GM12874 (cell line): Measurements from ENCODE around the gene C10orf88.

Experiments
- CTCF ChIP-seq: IDR thresholded peaks from 2 replicates; pipeline ENCODE4 v1.5.1; 2011; ENCODE audit warnings: low read depth, mild to moderate bottlenecking, control low read depth, low read length, moderate library complexity; ENCODE audit not compliant: insufficient read depth

Gene C10orf88

GRCh38 chr10:122931088-122931906, 22.7 kb downstream of the C10orf88 start:
- no peak for TF ChIP-seq CTCF

GRCh38 chr10:122930140-122930539, 23.9 kb downstream of the C10orf88 start:
- TF ChIP-seq CTCF: no peak

- TF ChIP-seq CTCF: no peak
Observed at GRCh38 chr10:122915700-122916099, 38.3 kb downstream of the C10orf88 start.

DNA sequence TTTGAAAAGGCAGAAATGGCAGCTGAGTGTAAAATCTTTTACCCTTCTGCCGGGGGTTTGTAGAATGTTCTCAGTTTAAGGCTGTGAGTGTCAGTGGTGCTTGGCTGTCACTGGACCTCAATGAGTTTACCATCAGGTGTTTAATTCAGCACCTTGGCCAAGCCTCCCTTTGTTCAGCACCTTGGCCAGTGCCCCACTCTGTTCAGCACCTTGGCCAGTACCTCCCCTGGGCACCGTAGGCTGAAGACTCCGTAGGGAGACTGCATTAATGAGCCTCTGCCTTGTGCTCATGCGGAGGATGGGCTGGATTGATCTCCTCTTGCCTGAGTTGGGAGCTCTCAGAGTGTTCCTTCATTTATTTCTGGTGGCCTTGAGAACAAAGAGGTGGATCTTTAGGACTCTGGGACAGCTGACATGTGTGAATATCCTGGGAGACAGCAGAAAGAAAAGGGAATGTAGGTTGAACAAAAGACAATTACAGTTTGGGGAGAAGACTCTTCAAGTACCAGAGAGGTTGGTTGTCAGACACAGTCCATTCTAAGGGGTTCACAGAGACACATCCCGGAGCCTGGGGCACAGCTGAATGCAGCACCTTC, 42.0 kb downstream of the C10orf88 start:
- TF ChIP-seq CTCF: no peak

GRCh38 chr10:122910310-122910709, 43.7 kb downstream of the C10orf88 start, which contains the start of gene FAM24A:
FAM24A (plus strand) TSS chr10:122910610; CDS start chr10:122911635, 1,025 bp downstream.
- no peak for TF ChIP-seq CTCF

DNA sequence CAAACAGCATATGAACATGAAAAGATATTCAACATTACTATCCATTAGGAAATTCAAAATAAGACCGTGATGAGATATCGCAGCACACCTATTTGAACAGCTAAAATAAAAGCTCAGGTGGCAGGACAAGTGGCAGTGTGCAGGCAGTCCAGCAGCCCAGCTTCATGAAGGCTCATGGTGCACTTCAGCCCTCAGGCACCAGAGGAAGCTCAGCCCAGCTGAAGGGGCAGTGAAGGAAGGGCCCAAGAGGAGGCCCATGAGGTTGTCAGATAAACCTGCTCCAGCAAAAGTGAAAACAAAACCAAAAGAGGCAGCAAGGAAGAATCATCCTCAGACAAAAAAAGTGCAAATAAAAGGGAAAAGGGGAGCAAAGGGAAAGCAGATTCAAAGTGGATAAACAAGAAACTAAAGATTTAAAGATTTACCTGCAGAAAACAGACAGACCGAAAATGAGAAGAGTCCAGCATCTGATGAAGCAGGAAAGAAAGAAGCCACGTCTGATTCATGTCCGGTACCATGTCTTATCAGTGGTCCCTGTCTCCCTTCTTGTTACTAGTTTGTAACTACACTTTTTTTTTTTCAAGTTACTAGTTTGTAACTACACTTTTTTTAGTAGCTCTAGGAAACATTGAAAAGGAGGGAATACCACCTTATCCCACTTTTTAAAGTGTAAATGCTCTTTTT, 59.6 kb downstream of the C10orf88 start:
- no peak for TF ChIP-seq CTCF

DNA sequence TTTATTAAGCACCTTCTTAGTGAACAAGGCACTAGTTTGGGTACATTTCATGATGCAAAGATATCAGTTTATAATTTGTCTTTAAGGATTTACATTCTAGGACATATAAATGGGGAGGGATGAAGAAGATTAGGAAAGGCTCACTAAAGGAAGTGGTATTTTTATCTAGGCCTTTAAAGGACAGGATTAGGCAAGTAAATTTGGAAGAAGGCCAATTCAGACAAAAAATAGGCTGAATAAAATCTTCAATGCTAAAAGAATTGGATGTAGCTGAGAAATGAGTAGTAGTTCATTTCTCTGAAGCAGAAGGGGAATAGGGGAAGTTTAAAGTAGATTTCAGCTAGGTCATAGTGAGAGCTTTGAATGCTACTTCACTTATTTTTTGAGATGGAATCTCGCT, 69.9 kb downstream of the C10orf88 start:
- TF ChIP-seq CTCF: no peak
